ENCODE results near the gene EEF2K. TPM values are rescaled to one million over a fixed set of nuclear protein-coding genes. Genes with fewer than 3 reads are reported as not detected.

Gene EEF2K
- total and polyA plus RNA-seq, 2 donors (not counting 1 experiment from before 2014, with no cell fraction given) = 11.8 to 28.7 TPM

DNA sequence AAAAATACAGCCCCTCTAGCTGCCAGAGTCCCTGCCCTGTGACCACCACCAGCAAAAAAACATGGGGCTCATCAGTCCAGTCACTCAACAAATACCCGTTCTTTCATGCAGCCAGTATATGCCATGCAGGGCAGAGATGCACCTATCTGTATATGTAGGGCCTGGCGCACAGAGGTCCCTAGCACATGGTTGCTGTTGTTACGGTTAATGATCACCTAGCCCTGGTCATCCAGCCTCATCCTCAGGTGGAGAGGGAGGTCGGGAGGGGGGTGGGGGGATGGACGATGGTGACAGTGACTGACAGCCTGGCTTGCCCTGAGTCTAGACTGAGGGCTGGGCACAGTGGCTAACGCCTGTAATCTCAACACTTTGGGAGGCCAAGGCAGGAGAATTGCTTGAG is 42.3 kb upstream of the EEF2K start:
- DNase-seq (no peak), ATAC-seq (ENCODE audit: low read depth) (no peak)
- intact Hi-C loops (cut with micrococcal nuclease) = no loop called here
- peaks cover 0 to 11% of the 10 kb centered on the region in 2 donors for H3K4me1 ChIP-seq (ENCODE audit: control insufficient read depth in 2 of 2, insufficient read depth in 2 of 2, low read length in 2 of 2)
- POLR2A ChIA-PET = no interaction called here
- WGBS (ENCODE audit: insufficient coverage) = 93% methylated on average over 5 of the region's 6 CpGs
- H3K27me3 ChIP-seq (replicated peaks in 1 of 4; ENCODE audit: control extremely low read depth in 1 of 4, control insufficient read depth in 3 of 4, insufficient read depth in 4 of 4, low read length in 3 of 4) = peaks cover 0 to 28% (median 14%) of the 10 kb centered on the region in 4 experiments
- no peak overlapping the region for H3K27ac ChIP-seq (ENCODE audit: low read length in 2 of 2)
- H3K27ac Mint-ChIP-seq = no peak overlapping the region
- no peaks in the 10 kb centered on the region for H3K79me2 ChIP-seq (ENCODE audit: control insufficient read depth, insufficient read depth, low read length)
- CTCF ChIA-PET = no interaction called here
- peaks cover 0 to 4% (median 0%) of the 10 kb centered on the region in 3 donors for H3K9me3 ChIP-seq (ENCODE audit: control extremely low read depth in 1 of 3, control insufficient read depth in 2 of 3, insufficient read depth in 1 of 3, low read length in 2 of 3)
- H3K9me3 Mint-ChIP-seq (ENCODE audit: insufficient read depth) = no peaks in the 10 kb centered on the region
- no peak overlapping the region for H3K4me2 ChIP-seq (replicated peaks; ENCODE audit: low read depth, low read length, poor library complexity, severe bottlenecking)
- no peak overlapping the region for H2AFZ ChIP-seq (ENCODE audit: insufficient read depth, low read depth, low read length, poor library complexity, severe bottlenecking)
- H3K4me3 ChIP-seq (ENCODE audit: control extremely low read depth in 1 of 5, extremely low read depth in 1 of 5, insufficient read depth in 1 of 5, low read depth in 2 of 5, low read length in 4 of 5) = no peak overlapping the region
- H3K36me3 ChIP-seq (replicated peaks in 1 of 2; ENCODE audit: control extremely low read depth in 1 of 2, control insufficient read depth in 1 of 2, extremely low read depth in 1 of 2, insufficient read depth in 2 of 2, low read length in 1 of 2) = no peaks in the 10 kb centered on the region
- no peak overlapping the region for H3K9ac ChIP-seq (ENCODE audit: low read length)
- TF ChIP-seq EZH2 (IDR thresholded peaks at IDR 0.05; ENCODE audit: borderline replicate concordance, insufficient read depth, low read depth, low read length, poor library complexity, severe bottlenecking) = no peak
- TF ChIP-seq, protein P1, sequence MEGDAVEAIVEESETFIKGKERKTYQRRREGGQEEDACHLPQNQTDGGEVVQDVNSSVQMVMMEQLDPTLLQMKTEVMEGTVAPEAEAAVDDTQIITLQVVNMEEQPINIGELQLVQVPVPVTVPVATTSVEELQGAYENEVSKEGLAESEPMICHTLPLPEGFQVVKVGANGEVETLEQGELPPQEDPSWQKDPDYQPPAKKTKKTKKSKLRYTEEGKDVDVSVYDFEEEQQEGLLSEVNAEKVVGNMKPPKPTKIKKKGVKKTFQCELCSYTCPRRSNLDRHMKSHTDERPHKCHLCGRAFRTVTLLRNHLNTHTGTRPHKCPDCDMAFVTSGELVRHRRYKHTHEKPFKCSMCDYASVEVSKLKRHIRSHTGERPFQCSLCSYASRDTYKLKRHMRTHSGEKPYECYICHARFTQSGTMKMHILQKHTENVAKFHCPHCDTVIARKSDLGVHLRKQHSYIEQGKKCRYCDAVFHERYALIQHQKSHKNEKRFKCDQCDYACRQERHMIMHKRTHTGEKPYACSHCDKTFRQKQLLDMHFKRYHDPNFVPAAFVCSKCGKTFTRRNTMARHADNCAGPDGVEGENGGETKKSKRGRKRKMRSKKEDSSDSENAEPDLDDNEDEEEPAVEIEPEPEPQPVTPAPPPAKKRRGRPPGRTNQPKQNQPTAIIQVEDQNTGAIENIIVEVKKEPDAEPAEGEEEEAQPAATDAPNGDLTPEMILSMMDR (IDR thresholded peaks at IDR 0.05) = no peak
- H4K20me1 ChIP-seq (ENCODE audit: control insufficient read depth, insufficient read depth, low read length, poor library complexity, severe bottlenecking) = no peaks in the 10 kb centered on the region
- H3K27me3 Mint-ChIP-seq = peaks cover 25% of the 10 kb centered on the region
- H3K4me3 Mint-ChIP-seq = no peak overlapping the region
- H3K4me1 Mint-ChIP-seq = peaks cover 5% of the 10 kb centered on the region

DNA sequence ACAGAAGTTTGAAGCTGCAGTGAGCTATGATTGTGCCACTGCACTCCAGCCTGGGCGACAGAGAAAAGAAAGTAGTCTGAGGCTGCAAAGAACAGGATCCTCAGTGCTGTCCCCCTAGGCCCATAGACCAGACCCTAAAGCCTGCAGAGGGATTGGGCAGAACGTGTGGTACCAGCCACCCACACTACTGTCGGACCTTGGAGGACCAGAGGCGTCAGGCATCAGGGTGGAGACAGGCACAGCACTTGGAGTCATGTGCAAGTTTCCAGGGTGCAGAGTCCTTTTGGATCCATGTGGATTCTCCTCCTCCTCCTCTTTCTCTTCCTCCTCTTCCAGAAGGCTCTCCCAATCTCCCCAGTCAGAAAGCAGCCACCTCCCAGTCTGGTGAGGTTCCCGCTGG is 41.6 kb upstream of the EEF2K start:
- H3K9me3 Mint-ChIP-seq (ENCODE audit: insufficient read depth) = no peaks in the 10 kb centered on the region
- H4K20me1 ChIP-seq (ENCODE audit: control insufficient read depth, insufficient read depth, low read length, poor library complexity, severe bottlenecking) = no peaks in the 10 kb centered on the region
- no peak overlapping the region for H3K27ac ChIP-seq (ENCODE audit: low read length in 2 of 2)
- no peak overlapping the region for H3K4me3 Mint-ChIP-seq
- ATAC-seq (ENCODE audit: low read depth) = no peak
- H3K9ac ChIP-seq (ENCODE audit: low read length) = no peak overlapping the region
- no peak overlapping the region for H2AFZ ChIP-seq (ENCODE audit: insufficient read depth, low read depth, low read length, poor library complexity, severe bottlenecking)
- no peaks in the 10 kb centered on the region for H3K79me2 ChIP-seq (ENCODE audit: control insufficient read depth, insufficient read depth, low read length)
- H3K27me3 Mint-ChIP-seq = peaks cover 22% of the 10 kb centered on the region
- no peak overlapping the region for H3K4me3 ChIP-seq (ENCODE audit: control extremely low read depth in 1 of 5, extremely low read depth in 1 of 5, insufficient read depth in 1 of 5, low read depth in 2 of 5, low read length in 4 of 5)
- intact Hi-C loops (cut with micrococcal nuclease) = no loop called here
- H3K4me1 ChIP-seq (ENCODE audit: control insufficient read depth in 2 of 2, insufficient read depth in 2 of 2, low read length in 2 of 2) = peaks cover 0 to 11% of the 10 kb centered on the region in 2 donors
- DNase-seq = no peak
- TF ChIP-seq, protein P1 (IDR thresholded peaks at IDR 0.05) = no peak
- no peak for TF ChIP-seq EZH2 (IDR thresholded peaks at IDR 0.05; ENCODE audit: borderline replicate concordance, insufficient read depth, low read depth, low read length, poor library complexity, severe bottlenecking)
- peaks cover 0 to 28% (median 14%) of the 10 kb centered on the region in 4 experiments for H3K27me3 ChIP-seq (replicated peaks in 1 of 4; ENCODE audit: control extremely low read depth in 1 of 4, control insufficient read depth in 3 of 4, insufficient read depth in 4 of 4, low read length in 3 of 4)
- 97% methylated on average over 4 of the region's 5 CpGs for WGBS (ENCODE audit: insufficient coverage)
- no peak overlapping the region for H3K27ac Mint-ChIP-seq
- H3K36me3 ChIP-seq (replicated peaks in 1 of 2; ENCODE audit: control extremely low read depth in 1 of 2, control insufficient read depth in 1 of 2, extremely low read depth in 1 of 2, insufficient read depth in 2 of 2, low read length in 1 of 2) = no peaks in the 10 kb centered on the region
- CTCF ChIA-PET = no interaction called here
- peaks cover 5% of the 10 kb centered on the region for H3K4me1 Mint-ChIP-seq
- H3K4me2 ChIP-seq (replicated peaks; ENCODE audit: low read depth, low read length, poor library complexity, severe bottlenecking) = no peak overlapping the region
- H3K9me3 ChIP-seq (ENCODE audit: control extremely low read depth in 1 of 3, control insufficient read depth in 2 of 3, insufficient read depth in 1 of 3, low read length in 2 of 3) = peaks cover 0 to 4% (median 0%) of the 10 kb centered on the region in 3 donors
- POLR2A ChIA-PET = no interaction called here
